Measurements from ENCODE around the gene NEK2.

Gene NEK2

DNA sequence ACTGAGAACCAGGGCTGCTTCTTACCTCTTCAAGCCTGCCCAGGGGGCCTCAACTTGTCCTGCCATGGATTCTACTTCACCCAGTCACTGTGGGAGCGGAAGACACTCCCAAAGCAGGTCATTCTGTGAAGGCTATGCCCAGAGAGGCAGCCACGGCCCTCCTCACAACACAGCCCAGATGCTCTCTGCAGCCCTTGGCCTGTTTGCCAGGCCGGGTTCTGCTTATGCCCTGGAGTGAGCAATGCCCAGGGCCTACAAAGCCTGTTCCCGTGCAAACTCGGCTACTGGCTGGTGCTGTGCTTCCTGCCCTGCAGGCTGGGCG, 62.7 kb downstream of the NEK2 start:
- no peak for DNase-seq (ENCODE audit: low read depth in 1 of 2, low spot score in 1 of 2)

Data from activated T-helper 1 cell treated with anti-CD3 and anti-CD28 coated beads, Interleukin-2, amount 50 U/mL, for 16 hours (primary cell).